Stimulated activated naive CD8-positive, alpha-beta T cell treated with anti-CD3 and anti-CD28 coated beads, Interleukin-15, amount 100 ng/mL, for 72 hours (primary cell): ENCODE results near the gene RNU6-1.

Experiments used
- ATAC-seq: fragments of 150-1000 bp; cut with Tn5 transposase; 2 replicates; pipeline ENCODE4 v1.10.0; 2021; ENCODE audit warnings: mild to moderate bottlenecking, moderate library complexity
- DNase-seq, 2 donors: peaks; one replicate each; pipeline ENCODE4 v3.0.0; 2021 to 2022
- H3K27ac Mint-ChIP-seq, 2 donors: one replicate each; pipeline ENCODE4 v1.8.0; 2022; ENCODE audit warnings: mild to moderate bottlenecking in 2 of 2, mixed read lengths in 2 of 2, moderate library complexity in 2 of 2
- H3K27me3 Mint-ChIP-seq: one replicate; pipeline ENCODE4 v1.8.0; 2022; ENCODE audit warnings: mixed read lengths
- H3K4me1 Mint-ChIP-seq: one replicate; pipeline ENCODE4 v1.8.0; 2022; ENCODE audit warnings: mild to moderate bottlenecking, mixed read lengths
- H3K4me3 Mint-ChIP-seq, 2 donors: one replicate each; pipeline ENCODE4 v1.8.0; 2022; ENCODE audit warnings: mild to moderate bottlenecking in 2 of 2, mixed read lengths in 2 of 2, moderate library complexity in 1 of 2
- H3K9me3 Mint-ChIP-seq, 2 donors: one replicate each; pipeline ENCODE4 v1.8.0; 2022; ENCODE audit warnings: mixed read lengths in 2 of 2

The RNU6-1 gene

DNA sequence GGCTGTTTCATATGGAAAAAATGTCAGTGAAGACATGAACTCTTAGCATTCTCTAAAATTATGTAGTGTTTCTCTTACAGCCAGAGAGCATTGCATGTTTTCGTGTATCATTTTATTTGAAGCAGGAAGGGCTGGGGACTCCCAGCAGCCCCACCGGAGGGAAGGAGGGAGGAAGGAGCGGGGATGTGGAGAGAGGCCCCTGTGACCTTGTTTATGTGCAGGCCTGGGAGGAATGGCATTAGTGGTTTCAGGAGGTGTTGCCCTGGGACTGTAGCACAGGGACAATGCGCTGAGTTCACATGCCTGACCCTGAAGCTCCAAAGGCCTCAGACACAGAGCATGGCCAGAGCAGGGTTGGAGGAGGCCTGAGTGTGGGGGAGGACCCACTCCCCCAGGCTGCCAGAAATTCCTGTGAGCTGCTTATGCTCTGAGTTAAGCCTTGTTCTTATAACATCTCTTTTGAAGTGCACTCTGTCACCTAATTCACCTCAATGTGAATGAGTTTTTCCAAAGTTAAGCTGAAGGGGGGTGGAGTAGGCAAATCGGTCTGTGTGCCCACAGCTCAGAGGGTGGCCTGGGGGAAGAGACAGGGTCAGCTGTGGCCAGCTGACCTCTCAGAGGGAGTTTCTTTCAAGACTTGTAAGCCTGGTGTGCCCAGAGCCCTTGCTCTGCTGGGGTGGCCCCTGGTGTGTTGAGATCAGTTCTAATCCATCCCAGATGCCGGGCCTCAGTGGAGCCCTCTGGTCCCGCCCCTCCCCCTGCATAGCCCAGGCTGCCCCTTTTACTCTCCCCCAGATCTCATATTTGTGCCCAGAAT is 3.9 kb upstream of the RNU6-1 start:
- no peaks in the 10 kb centered on the region for H3K9me3 Mint-ChIP-seq
- H3K27ac Mint-ChIP-seq: no peak overlapping the region
- no peak for DNase-seq
- no peak overlapping the region for H3K4me3 Mint-ChIP-seq
- no peak for ATAC-seq
- peaks cover 24% of the 10 kb centered on the region for H3K4me1 Mint-ChIP-seq
- no peaks in the 10 kb centered on the region for H3K27me3 Mint-ChIP-seq

DNA sequence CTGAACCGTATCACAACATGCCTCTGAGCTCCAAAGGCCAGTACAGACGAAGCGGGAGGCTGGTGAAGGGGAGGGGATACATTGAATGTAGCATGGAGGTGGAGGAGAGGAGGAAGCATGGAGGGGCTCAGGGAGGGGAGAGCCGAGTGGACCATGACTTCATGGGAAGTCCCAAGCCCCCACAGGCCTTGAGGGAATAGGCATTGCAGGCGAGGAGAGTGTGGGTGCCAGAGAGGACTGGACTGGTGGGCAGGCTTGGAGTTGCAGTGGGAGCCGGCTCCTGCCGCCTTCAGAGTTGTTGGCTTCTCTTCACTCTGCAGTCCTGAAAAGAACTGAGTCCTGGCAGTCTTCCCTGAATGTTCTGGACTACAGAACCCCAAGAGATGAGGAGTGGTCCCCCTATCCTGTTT is 3.3 kb upstream of the RNU6-1 start:
- peaks cover 5% of the 10 kb centered on the region for H3K27me3 Mint-ChIP-seq
- no peaks in the 10 kb centered on the region for H3K9me3 Mint-ChIP-seq
- no peak for ATAC-seq
- no peak overlapping the region for H3K27ac Mint-ChIP-seq
- peaks cover 29% of the 10 kb centered on the region for H3K4me1 Mint-ChIP-seq
- no peak overlapping the region for H3K4me3 Mint-ChIP-seq
- no peak for DNase-seq

DNA sequence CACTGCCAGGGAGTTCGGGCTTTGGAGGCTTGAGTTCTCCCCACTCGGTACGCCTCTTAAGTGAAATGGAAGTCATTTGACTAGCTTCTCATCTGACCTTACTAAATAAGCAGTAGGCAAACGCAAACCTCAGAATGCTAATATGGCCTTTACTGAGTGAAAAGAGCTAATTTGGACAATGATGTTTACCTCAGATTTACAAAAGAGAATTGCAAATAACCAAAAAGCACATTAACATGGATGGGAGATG is 1.6 kb upstream of the RNU6-1 start:
- H3K27me3 Mint-ChIP-seq: peaks cover 20% of the 10 kb centered on the region
- H3K27ac Mint-ChIP-seq: no peak overlapping the region
- H3K9me3 Mint-ChIP-seq: no peaks in the 10 kb centered on the region
- DNase-seq (no peak), ATAC-seq (no peak)
- H3K4me1 Mint-ChIP-seq: peaks cover 32% of the 10 kb centered on the region
- H3K4me3 Mint-ChIP-seq: peak overlapping the region; percentile 81 to 95

DNA sequence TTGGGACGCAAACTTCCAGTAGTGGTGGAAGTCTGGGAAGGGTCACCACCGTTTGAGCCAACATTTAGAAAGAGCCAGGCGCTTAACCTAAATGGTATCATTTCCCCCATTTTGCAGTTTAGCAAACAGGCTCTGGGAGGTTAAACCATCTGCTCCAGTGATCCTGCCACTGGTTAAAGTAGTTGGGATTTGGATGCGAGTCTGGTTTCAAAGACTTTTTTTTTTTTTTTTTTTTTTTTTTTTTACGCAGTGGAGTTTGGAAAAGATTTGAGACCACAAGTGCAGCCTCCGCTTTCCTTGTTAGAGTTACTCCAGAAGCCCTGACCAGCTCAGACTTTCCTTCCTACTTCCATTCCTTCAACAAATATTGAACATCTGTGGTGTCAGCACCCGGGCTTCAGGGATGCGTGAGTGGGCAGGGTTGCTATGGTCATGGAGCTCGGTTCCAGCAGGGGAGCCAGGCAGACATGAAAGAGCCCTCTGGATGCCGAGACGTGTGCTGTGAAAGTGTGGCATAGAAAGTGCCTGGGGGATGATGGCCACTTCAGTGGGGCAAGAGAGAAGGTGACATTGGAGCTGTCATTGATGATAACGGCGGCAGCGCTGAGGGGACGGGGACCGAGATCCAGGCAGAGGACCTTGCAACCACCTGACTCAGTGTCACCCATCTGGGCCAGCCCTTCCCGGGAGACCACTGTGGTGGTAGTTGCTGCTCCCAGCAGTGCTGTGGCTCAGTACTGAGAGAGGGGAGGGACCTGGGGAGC is 1.1 kb upstream of the RNU6-1 start:
- Mint-ChIP-seq H3K27ac (peak overlapping the region; percentile 98 to 99), H3K4me3 (peak overlapping the region; percentile 93 to 95), H3K27me3 (peaks cover 25% of the 10 kb centered on the region), H3K9me3 (no peaks in the 10 kb centered on the region), H3K4me1 (peaks cover 37% of the 10 kb centered on the region)
- ATAC-seq (no peak), DNase-seq (peak in 1 of 2 donors; percentile 18)

DNA sequence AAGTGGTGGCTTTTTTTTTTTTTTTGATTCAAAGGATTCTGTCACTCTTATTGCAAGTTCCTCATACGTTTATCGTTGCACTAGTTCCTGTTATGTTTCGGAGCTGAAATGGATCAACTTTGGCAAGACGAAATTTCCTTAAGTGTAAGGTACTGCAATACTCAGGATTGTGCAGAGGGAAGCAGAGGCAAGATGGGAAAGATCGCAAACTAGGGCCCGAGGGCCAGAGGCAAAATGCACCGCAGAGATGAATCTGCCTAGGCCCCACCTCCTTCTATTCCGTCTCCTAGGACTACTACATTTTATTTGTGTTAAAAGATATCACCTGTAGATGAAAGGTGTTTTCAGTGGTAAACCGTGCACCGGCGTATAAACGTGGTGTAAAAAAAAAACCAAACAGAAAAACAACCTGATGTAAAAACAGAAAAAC is 331 bp downstream of the RNU6-1 start:
- Mint-ChIP-seq H3K27me3 (peaks cover 39% of the 10 kb centered on the region), H3K4me1 (peaks cover 51% of the 10 kb centered on the region), H3K9me3 (no peaks in the 10 kb centered on the region), H3K27ac (peak overlapping the region; percentile 98 to 99), H3K4me3 (peak overlapping the region; percentile 93 to 95)
- peak in 1 of 2 donors; percentile 54 for DNase-seq
- ATAC-seq: peak; percentile 32

DNA sequence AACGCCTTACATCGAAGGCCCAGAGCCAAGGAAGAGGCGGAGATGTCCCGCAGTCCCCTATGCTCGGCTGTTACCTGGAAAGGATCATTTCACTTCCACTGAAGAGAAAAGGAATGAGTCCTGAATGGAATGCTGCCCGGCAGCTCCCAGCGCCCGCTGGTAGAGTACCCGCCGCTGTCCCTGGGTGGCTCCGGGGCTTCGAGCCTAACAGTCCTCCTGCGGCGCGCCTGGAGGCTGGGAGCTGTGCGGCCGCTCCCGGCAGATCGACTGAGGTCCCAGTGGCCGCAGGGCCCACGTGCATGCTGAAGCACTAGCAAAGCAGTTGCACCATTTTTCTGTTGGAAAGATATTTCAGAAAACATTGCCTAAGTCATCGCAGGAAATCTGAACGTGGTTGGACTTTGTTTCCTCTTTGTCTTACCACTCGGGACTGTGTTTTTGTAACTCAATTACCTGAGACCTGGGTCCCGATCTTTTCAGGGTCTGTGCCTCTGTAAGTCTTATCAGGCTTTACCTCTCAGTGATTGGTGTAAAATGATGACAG is 984 bp downstream of the RNU6-1 start:
- Mint-ChIP-seq H3K27ac (no peak overlapping the region), H3K9me3 (no peaks in the 10 kb centered on the region)
- DNase-seq: no peak

DNA sequence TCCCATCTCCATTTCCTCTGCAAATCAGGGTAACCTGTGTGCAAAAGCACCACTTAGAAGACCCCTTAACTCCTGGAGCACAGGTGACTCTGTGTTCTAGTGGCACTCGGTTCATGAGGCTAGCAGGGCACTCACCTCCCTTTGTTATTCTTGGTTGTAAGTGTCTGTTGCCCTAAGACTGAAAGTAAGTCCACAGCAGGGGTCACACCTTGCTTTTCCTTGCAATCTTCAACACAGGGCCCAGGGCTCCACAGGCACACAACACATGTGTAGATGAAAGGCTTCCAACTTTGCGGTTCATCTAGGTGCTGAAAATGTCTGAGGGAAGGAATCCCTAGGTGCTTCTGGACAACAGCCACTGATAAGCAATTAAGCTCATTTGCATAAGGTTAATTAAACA is 2.9 kb downstream of the RNU6-1 start:
- peaks cover 64% of the 10 kb centered on the region for H3K27me3 Mint-ChIP-seq
- H3K4me3 Mint-ChIP-seq: no peak overlapping the region
- peaks cover 75% of the 10 kb centered on the region for H3K4me1 Mint-ChIP-seq
- DNase-seq (no peak), ATAC-seq (no peak)
- no peaks in the 10 kb centered on the region for H3K9me3 Mint-ChIP-seq
- no peak overlapping the region for H3K27ac Mint-ChIP-seq

More for the DNA sequence above, 984 bp downstream of the RNU6-1 start:
- no peak for ATAC-seq
- Mint-ChIP-seq H3K27me3 (peaks cover 45% of the 10 kb centered on the region), H3K4me1 (peaks cover 58% of the 10 kb centered on the region), H3K4me3 (peak overlapping the region; percentile 69 to 95)

DNA sequence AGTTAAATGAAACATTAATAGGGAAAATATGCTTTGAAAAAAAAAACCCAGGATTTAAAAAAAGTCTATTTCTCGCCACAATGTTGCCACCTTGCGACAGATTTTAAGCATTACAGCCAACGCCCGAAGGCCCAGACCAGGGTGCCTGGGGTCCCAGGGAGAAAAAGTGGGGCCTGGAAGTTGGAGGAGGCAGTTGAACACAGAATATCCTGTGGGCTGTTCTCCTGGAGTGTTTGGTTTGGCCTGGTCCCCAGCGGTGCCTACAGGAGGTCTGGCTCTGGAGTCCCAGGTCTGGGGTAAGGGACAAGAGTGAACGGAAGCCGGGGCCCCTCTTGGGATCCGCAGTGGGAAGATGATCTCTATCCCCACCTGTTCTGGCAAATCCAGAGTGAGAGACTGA is 3.4 kb downstream of the RNU6-1 start:
- peak; percentile 46 to 53 for DNase-seq
- peak overlapping the region; percentile 73 to 88 for H3K4me3 Mint-ChIP-seq
- no peak for ATAC-seq
- peaks cover 69% of the 10 kb centered on the region for H3K27me3 Mint-ChIP-seq
- no peaks in the 10 kb centered on the region for H3K9me3 Mint-ChIP-seq
- H3K27ac Mint-ChIP-seq: no peak overlapping the region
- H3K4me1 Mint-ChIP-seq: peaks cover 74% of the 10 kb centered on the region

DNA sequence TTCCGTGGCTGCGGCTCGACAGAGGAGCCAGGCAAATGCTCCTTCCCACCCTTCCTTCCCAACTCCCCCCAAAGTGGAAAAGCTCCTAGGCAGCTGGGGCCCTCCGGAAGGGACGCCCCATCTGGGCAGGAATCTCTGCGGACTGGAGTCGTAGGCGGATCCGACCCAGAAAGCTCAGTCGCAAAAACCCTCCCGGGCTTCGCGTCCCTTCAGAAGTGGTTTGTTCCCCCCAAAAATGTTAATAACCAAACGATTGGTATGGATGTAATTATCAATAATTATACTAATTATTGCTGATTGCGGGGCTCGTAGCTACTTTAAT is 3.8 kb downstream of the RNU6-1 start:
- no peaks in the 10 kb centered on the region for H3K9me3 Mint-ChIP-seq
- H3K27ac Mint-ChIP-seq: no peak overlapping the region
- peaks cover 70% of the 10 kb centered on the region for H3K4me1 Mint-ChIP-seq
- ATAC-seq (no peak), DNase-seq (no peak)
- peaks cover 73% of the 10 kb centered on the region for H3K27me3 Mint-ChIP-seq
- peak overlapping the region; percentile 73 to 88 for H3K4me3 Mint-ChIP-seq

DNA sequence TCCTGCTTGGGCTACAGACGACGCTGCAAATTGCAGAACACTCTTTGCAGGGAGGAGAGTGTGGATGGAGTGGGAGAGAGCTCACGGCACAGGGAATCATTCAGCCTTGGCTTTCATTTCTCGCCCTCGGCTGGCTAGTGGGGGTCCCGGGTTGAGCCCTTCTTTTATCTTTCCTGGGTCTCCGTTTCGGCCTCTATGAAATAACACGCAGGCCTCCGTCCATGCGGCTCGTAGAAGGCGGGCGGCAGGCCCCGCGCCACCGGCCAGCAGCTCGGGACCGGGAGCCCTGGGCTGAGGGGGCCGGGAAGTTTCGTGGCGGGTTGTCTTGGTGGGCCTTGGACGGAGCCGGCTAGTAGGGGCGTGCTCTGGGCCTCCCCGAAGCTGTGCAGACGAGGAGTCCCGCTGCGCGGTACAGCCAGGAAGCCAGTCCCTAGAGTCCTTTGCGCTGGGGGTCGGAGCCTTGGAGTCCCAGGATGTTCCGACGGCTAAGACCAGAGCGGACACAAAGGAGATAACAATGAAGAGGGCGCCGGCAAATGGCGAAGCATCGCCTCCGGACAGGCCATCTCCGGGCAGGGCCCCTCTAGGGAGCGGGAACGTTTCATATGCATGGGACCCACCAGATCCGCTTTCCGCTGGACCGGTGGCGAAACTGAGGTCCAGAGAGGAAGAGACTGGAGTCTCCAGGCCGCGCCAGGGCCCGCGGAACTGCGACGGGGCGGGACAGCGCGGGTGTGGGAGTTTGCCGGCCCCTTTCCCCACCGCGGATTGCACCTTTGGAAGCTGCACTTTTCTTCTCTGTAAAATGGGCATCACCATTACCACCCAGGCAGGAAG is 4.3 kb downstream of the RNU6-1 start:
- DNase-seq (peak in 1 of 2 donors; percentile 27), ATAC-seq (no peak)
- Mint-ChIP-seq H3K27ac (no peak overlapping the region), H3K9me3 (no peaks in the 10 kb centered on the region), H3K27me3 (peaks cover 79% of the 10 kb centered on the region), H3K4me1 (peaks cover 71% of the 10 kb centered on the region), H3K4me3 (peak overlapping the region; percentile 73 to 88)

DNA sequence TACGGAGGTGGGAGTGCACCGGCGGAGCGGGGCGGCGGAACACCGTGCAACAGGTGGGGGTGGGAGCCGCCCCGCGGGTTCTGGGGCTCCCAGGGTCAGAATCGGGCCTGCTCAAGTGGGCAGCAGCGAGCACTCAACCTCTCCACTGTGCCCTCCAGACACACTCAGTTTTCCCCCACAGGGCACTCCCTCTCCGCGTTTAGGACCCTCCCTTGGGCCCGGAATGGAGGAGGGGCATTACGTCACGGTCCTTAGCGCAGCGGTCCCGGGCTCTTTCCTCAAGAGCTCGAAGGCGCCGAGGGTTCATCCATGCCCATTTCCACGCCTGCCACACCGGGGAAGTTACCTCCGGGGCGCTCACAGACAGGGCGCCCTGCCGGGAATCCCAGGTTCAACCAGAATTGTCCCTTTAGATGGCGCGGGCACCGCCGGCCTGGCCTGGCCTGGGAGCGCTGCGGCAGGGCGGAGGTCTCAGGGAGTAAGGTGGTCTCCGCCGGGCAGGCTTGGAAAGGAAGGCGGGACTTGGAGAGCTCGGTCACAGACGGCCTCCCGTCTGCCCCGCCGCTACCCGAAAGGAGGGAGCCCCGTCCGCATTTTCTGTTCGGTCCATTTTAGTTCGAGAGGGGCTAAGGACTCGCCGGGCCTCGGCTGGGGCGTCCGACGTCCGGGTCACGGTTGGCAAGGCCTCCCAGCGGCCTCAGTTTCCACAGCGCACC is 5.1 kb downstream of the RNU6-1 start:
- ATAC-seq (no peak), DNase-seq (peak in 1 of 2 donors; percentile 14)
- Mint-ChIP-seq H3K27ac (no peak overlapping the region), H3K4me3 (peak overlapping the region; percentile 73 to 88), H3K27me3 (peaks cover 87% of the 10 kb centered on the region), H3K4me1 (peaks cover 72% of the 10 kb centered on the region), H3K9me3 (no peaks in the 10 kb centered on the region)

DNA sequence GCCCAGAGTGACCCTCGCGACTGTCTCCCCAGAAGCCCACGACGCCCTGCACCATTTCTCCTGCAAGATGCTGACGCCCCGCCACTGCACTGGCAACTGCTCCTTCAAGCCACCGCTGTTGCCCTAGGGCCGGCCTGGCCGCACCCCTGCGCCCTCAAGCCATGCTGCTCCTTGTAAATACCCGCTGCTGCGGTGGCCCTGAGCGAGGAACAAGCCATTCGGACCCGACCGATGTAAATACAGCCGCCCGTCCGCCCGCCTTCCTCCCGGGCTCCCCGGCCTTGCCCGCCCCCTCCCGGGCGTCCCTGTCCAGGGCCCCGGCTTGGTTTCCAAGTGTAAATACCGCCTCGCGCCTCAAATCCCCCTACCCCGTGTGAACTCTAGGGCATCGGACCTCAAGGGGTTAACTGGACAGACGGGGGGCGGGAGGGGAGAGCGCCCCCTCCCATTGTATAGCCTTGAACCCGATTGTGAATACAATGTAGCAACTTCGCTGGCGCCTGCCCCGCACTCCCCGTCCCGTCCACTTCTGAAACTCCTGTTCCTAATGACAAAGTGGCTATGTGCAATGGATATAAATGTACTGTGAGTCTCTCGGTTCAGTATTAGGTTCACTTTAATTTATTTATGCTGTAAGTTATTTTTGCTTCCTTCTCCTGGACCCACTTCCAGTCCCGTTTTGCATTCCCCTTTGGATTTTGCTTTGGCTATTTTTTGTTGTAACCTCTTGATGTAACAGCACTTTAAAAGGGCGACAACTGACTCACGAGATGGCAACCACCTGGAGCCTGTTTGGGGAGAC is 5.9 kb downstream of the RNU6-1 start:
- Mint-ChIP-seq H3K27ac (no peak overlapping the region), H3K9me3 (no peaks in the 10 kb centered on the region), H3K4me1 (peaks cover 71% of the 10 kb centered on the region), H3K27me3 (peaks cover 95% of the 10 kb centered on the region), H3K4me3 (peak overlapping the region; percentile 73 to 88)
- peak; percentile 44 to 51 for DNase-seq
- peak; percentile 73 for ATAC-seq

DNA sequence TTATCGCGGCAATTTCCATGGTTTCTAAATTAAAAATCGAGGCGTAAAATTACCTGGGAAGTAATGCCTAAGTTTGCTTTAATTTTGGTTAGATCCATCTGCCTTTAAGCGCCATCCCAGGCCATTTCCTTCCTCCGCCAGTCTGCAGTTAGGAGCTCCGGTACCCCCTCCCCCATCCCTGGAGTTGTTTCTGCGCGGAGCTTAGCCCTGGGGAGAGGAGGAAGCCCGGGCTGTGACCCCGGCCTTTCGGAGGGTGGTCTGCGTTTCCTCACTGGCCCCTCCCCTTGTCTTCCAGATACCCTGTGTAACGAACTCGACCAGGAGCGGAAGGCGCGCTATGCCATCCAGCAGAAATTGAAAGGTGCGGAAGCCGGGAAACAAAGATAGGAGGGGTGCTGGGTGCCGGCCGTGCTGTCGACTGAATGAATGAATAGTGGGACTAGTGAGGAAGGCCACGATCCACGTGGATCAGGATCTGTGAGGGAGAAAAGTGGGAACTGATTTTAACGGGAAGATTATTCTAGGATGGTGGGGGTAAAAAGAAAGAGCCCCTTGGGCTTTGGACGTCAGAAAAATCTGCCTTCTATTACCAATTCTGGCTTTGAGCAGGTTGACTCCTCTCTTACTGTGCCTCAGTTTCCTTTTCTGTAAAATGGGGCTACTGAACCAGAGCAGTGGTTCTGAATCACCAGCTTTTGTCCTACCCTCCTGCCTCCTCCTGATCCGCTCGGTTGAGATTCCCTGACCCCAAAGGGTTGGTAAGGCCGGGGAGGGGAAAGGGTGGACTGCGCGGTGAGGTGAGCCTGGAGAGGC is 6.7 kb downstream of the RNU6-1 start:
- ATAC-seq (no peak), DNase-seq (no peak)
- no peak overlapping the region for H3K27ac Mint-ChIP-seq
- peak overlapping the region; percentile 73 to 88 for H3K4me3 Mint-ChIP-seq
- peaks cover 72% of the 10 kb centered on the region for H3K4me1 Mint-ChIP-seq
- H3K27me3 Mint-ChIP-seq: peaks cover 98% of the 10 kb centered on the region
- H3K9me3 Mint-ChIP-seq: no peaks in the 10 kb centered on the region
